ENCODE measurements around the gene OCSTAMP.

OCSTAMP gene

DNA sequence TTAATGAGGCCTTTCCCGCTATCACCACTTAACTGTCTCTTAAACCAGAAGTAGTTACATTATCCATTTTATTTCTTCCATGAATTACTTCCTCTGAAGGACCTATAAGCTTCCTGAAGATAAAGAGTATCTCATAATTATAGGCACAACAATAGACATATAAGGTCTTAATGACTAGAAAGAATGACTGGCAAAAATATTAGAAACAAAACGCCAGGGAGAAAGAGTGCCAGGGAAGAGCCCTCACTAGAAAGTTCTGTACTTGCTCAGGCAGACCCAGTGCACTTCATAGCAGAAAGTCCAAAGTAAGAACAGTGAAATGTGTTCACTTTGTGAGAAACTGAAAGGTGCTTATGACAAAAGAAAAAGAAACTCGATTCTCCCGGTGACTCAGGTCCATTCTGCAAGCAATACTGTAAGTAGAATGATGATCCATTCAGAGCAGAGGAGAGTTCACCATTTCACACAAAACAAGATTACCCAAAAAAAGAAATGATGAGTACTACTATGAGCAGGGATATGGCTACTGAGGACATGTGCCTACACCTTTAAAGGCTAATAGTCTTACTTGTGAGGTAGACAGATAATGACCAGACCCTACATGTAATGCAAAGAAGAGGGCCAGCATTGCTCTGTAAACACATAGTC is 42.6 kb downstream of the OCSTAMP start:
- TF ChIP-seq ARNT (IDR thresholded peaks at IDR 0.05) = no peak
- no peak for TF ChIP-seq L3MBTL2 (conservative IDR thresholded peaks at IDR 0.05)
- TF ChIP-seq PKNOX1 (IDR thresholded peaks at IDR 0.05) = peak; percentile 34; the same call in 1 of the 2 replicates
- no peak for TF ChIP-seq FOXA1 (IDR thresholded peaks at IDR 0.05)
- no peak for DNase-seq (ENCODE audit: extremely low spot score)
- ChIA-PET CTCF (no interaction called here), POLR2A (no interaction called here)

DNA sequence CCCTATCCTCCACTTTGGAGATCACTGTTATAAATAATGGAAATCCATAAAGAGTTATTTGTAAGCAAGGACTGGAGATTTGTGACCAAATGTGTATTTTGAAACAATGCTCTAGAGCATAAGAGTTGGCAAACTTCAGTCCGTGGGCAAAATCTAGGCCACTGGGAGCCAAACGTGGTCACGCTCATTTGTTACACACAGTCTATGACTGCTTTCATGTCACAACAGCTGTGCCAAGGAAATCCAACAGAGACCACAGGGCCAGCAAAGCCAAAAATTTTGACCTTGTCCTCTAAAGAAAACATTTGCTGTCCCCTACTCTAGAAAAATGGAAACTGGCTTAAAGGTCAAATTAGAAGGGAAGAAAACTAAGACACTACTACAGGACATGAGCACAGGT is 44.9 kb downstream of the OCSTAMP start:
- no peak for DNase-seq (ENCODE audit: extremely low spot score)
- POLR2A ChIA-PET = no interaction called here
- CTCF ChIA-PET = no interaction called here
- no peak for TF ChIP-seq SP1 (IDR thresholded peaks at IDR 0.05)
- TF ChIP-seq L3MBTL2 (conservative IDR thresholded peaks at IDR 0.05) = no peak
- no peak for TF ChIP-seq LEF1 (IDR thresholded peaks at IDR 0.05; ENCODE audit: borderline replicate concordance)
- TF ChIP-seq ELF4 (IDR thresholded peaks at IDR 0.05) = no peak
- no peak for TF ChIP-seq PKNOX1 (IDR thresholded peaks at IDR 0.05)
- no peak for TF ChIP-seq FOXK2 (IDR thresholded peaks at IDR 0.05)
- TF ChIP-seq NFRKB (IDR thresholded peaks at IDR 0.05) = no peak
- TF ChIP-seq ZNF384 (IDR thresholded peaks at IDR 0.05) = no peak
- TF ChIP-seq BHLHE40 (IDR thresholded peaks at IDR 0.05; ENCODE audit: borderline replicate concordance) = no peak
- TF ChIP-seq TARDBP (IDR thresholded peaks at IDR 0.05) = no peak
- no peak for TF ChIP-seq FOXM1 (IDR thresholded peaks at IDR 0.05; ENCODE audit: borderline replicate concordance)
- no peak for TF ChIP-seq ARNT (IDR thresholded peaks at IDR 0.05)
- no peak for TF ChIP-seq FOXA1 (IDR thresholded peaks at IDR 0.05)
- no peak for TF ChIP-seq HDGF (IDR thresholded peaks at IDR 0.05; ENCODE audit: borderline replicate concordance)
- TF ChIP-seq SUZ12 (IDR thresholded peaks at IDR 0.05) = no peak
- no peak for TF ChIP-seq CTBP1 (IDR thresholded peaks at IDR 0.05; ENCODE audit: borderline replicate concordance)

- CTCF ChIA-PET = no interaction called here
- TF ChIP-seq PKNOX1 (IDR thresholded peaks at IDR 0.05) (no peak), FOXM1 (IDR thresholded peaks at IDR 0.05; ENCODE audit: borderline replicate concordance) (no peak), BHLHE40 (IDR thresholded peaks at IDR 0.05; ENCODE audit: borderline replicate concordance) (no peak), LEF1 (IDR thresholded peaks at IDR 0.05; ENCODE audit: borderline replicate concordance) (no peak), SUZ12 (IDR thresholded peaks at IDR 0.05) (no peak), FOXK2 (IDR thresholded peaks at IDR 0.05) (no peak), HDGF (IDR thresholded peaks at IDR 0.05; ENCODE audit: borderline replicate concordance) (no peak), CTBP1 (IDR thresholded peaks at IDR 0.05; ENCODE audit: borderline replicate concordance) (no peak), SP1 (IDR thresholded peaks at IDR 0.05) (no peak), FOXA1 (IDR thresholded peaks at IDR 0.05) (no peak), ELF4 (IDR thresholded peaks at IDR 0.05) (no peak), NFRKB (IDR thresholded peaks at IDR 0.05) (no peak), TARDBP (IDR thresholded peaks at IDR 0.05) (no peak), ARNT (IDR thresholded peaks at IDR 0.05) (no peak), L3MBTL2 (conservative IDR thresholded peaks at IDR 0.05) (no peak), ZNF384 (IDR thresholded peaks at IDR 0.05) (no peak)
- DNase-seq (ENCODE audit: extremely low spot score) = no peak
- POLR2A ChIA-PET = no interaction called here
Measured at GRCh38 chr20:46501961-46502360, 48.5 kb downstream of the OCSTAMP start.

- no peak for DNase-seq (ENCODE audit: extremely low spot score)
- TF ChIP-seq SUZ12 (IDR thresholded peaks at IDR 0.05) = no peak
- POLR2A ChIA-PET = no interaction called here
- CTCF ChIA-PET = no interaction called here
Measured at GRCh38 chr20:46501337-46501942, 49.0 kb downstream of the OCSTAMP start.

GRCh38 chr20:46494077-46494476 is 56.4 kb downstream of the OCSTAMP start:
- ChIA-PET CTCF (no interaction called here), POLR2A (interaction anchor here (1.1 kb wide), 1 partner anchor 10 kb away, joined by 3 read pairs; no protein-coding TSS in a partner anchor)
- no peak for TF ChIP-seq ELF4 (IDR thresholded peaks at IDR 0.05)
- TF ChIP-seq LEF1 (IDR thresholded peaks at IDR 0.05; ENCODE audit: borderline replicate concordance) = no peak
- DNase-seq (ENCODE audit: extremely low spot score) = no peak

GRCh38 chr20:46491354-46491753 is 59.1 kb downstream of the OCSTAMP start:
- ChIA-PET POLR2A (no interaction called here), CTCF (interaction anchor here (0.7 kb wide), 1 partner anchor 186 kb away, joined by 3 read pairs; no protein-coding TSS in a partner anchor)
- no peak for TF ChIP-seq HDGF (IDR thresholded peaks at IDR 0.05; ENCODE audit: borderline replicate concordance)
- TF ChIP-seq FOXA1 (IDR thresholded peaks at IDR 0.05) = no peak
- no peak for TF ChIP-seq CTBP1 (IDR thresholded peaks at IDR 0.05; ENCODE audit: borderline replicate concordance)
- no peak for TF ChIP-seq LEF1 (IDR thresholded peaks at IDR 0.05; ENCODE audit: borderline replicate concordance)
- TF ChIP-seq BHLHE40 (IDR thresholded peaks at IDR 0.05; ENCODE audit: borderline replicate concordance) = no peak
- TF ChIP-seq L3MBTL2 (conservative IDR thresholded peaks at IDR 0.05) = no peak
- TF ChIP-seq TARDBP (IDR thresholded peaks at IDR 0.05) = no peak
- no peak for TF ChIP-seq ARNT (IDR thresholded peaks at IDR 0.05)
- TF ChIP-seq PKNOX1 (IDR thresholded peaks at IDR 0.05) = no peak
- TF ChIP-seq SP1 (IDR thresholded peaks at IDR 0.05) = no peak
- TF ChIP-seq FOXK2 (IDR thresholded peaks at IDR 0.05) = no peak
- TF ChIP-seq ZNF384 (IDR thresholded peaks at IDR 0.05) = no peak
- TF ChIP-seq NFRKB (IDR thresholded peaks at IDR 0.05) = no peak
- no peak for TF ChIP-seq FOXM1 (IDR thresholded peaks at IDR 0.05; ENCODE audit: borderline replicate concordance)
- TF ChIP-seq ELF4 (IDR thresholded peaks at IDR 0.05) = no peak
- no peak for DNase-seq (ENCODE audit: extremely low spot score)
